22Rv1 (cell line): ENCODE measurements around the gene SPNS3.

Experiments
- CTCF ChIP-seq: fragments of 450-650 bp; IDR thresholded peaks from 2 replicates; pipeline ENCODE4 v1.5.1; 2017; ENCODE audit warnings: mild to moderate bottlenecking
- ZFX ChIP-seq: fragments of 450-650 bp; IDR thresholded peaks from 2 replicates; pipeline ENCODE4 v1.6.1; 2017; ENCODE audit warnings: antibody characterized with exemption, borderline replicate concordance

GRCh38 chr17:4483012-4483840 is 49.5 kb downstream of the SPNS3 start:
- TF ChIP-seq CTCF (no peak), ZFX (no peak)
